Sigmoid colon (tissue), 7 donors: ENCODE measurements around the gene RXFP3. TPM values are rescaled to one million over a fixed set of nuclear protein-coding genes. Genes with fewer than 3 reads are reported as not detected.
"Not testable (repeated sequence)": the region's sequence is repeated elsewhere in the genome, so short reads cannot be mapped to it uniquely, and the experiment has no call there.

Experiments
- DNase-seq: peaks from one replicate; pipeline ENCODE4 v3.0.0-alpha.2; 2019
- H3K27ac ChIP-seq, 4 donors: fragments of 200-600 bp; sonication (generic); one replicate each; pipeline ENCODE4 v1.5.1; 2016 to 2019; ENCODE audit warnings: mild to moderate bottlenecking in 1 of 4
- H3K27me3 ChIP-seq, 3 donors: fragments of 200-600 bp; sonication (generic); one replicate each; pipeline ENCODE4 v1.5.1; 2019; ENCODE audit warnings: mild to moderate bottlenecking in 1 of 3
- H3K36me3 ChIP-seq, 4 donors: fragments of 200-600 bp; sonication (generic); one replicate each; pipeline ENCODE4 v1.5.1; 2016 to 2019
- H3K4me1 ChIP-seq, 4 donors: fragments of 200-600 bp; sonication (generic); one replicate each; pipeline ENCODE4 v1.5.1; 2017 to 2019
- H3K4me3 ChIP-seq, 4 donors: fragments of 200-600 bp; sonication (generic); one replicate each; pipeline ENCODE4 v1.5.1; 2017 to 2019; ENCODE audit warnings: mild to moderate bottlenecking in 2 of 4, moderate library complexity in 1 of 4
- H3K9me3 ChIP-seq, 4 donors: fragments of 200-600 bp in 3 of 4; sonication (generic) in 3 of 4; one replicate each; pipeline versions ENCODE4 v1.5.1 to v1.6.1; 2013 to 2019
- EP300 ChIP-seq, 4 donors: sonication (generic); formaldehyde crosslinking; IDR thresholded peaks; one replicate each; pipeline ENCODE4 v1.6.1; 2017; ENCODE audit warnings: antibody characterized with exemption in 4 of 4
- POLR2A ChIP-seq, 2 donors: fragments of 450-650 bp; IDR thresholded peaks; one replicate each; pipeline ENCODE4 v1.6.1; 2016; ENCODE audit warnings: antibody characterized with exemption in 2 of 2, mild to moderate bottlenecking in 2 of 2, moderate library complexity in 2 of 2
- POLR2AphosphoS5 ChIP-seq, 4 donors: sonication (generic); formaldehyde crosslinking; IDR thresholded peaks; one replicate each; pipeline ENCODE4 v1.6.1; 2017; ENCODE audit warnings: antibody characterized with exemption in 4 of 4
- WGBS, 2 donors: extraction: QIAGEN DNeasy Blood & Tissue Kit; methylation state at CpG; one replicate each; pipeline ENCODE4 v1.1.7; 2013; 5-methylcytosine and 5-hydroxymethylcytosine counted together
- intact Hi-C: fragments of 100-400 bp; cut with DNase I; formaldehyde crosslinking; loops from one replicate; pipeline ENCODE4 v1.15.1; 2023
- polyA plus RNA-seq, 3 donors: library from polyadenylated mRNA; stranded (reverse); fragments of 200-250 nt; gene quantifications; one replicate each; pipeline ENCODE4 v1.2.3, GENCODE V29; 2013
- total RNA-seq, 4 donors: library from RNA; depleted of rRNA; stranded (reverse); fragments of >200 nt; gene quantifications; one replicate each; pipeline ENCODE4 v1.1.0, GENCODE V29; 2016
- TF ChIP-seq, protein P1 (sequence below), 4 experiments: fragments of 450-650 bp in 3 of 4; fragments of 200-600 bp in 1 of 4; IDR thresholded peaks; one replicate each; pipeline ENCODE4 v1.5.1; 2016 to 2019; ENCODE audit warnings: antibody characterized with exemption in 4 of 4, mild to moderate bottlenecking in 3 of 4, moderate library complexity in 2 of 4
- donor health status: healthy with polysubstance abuse.
- donor health status: Bipolar disorder and iron deficiency.
- donor health status: healthy.

RXFP3 gene
- total and polyA plus RNA-seq, 7 donors = not detected

DNA sequence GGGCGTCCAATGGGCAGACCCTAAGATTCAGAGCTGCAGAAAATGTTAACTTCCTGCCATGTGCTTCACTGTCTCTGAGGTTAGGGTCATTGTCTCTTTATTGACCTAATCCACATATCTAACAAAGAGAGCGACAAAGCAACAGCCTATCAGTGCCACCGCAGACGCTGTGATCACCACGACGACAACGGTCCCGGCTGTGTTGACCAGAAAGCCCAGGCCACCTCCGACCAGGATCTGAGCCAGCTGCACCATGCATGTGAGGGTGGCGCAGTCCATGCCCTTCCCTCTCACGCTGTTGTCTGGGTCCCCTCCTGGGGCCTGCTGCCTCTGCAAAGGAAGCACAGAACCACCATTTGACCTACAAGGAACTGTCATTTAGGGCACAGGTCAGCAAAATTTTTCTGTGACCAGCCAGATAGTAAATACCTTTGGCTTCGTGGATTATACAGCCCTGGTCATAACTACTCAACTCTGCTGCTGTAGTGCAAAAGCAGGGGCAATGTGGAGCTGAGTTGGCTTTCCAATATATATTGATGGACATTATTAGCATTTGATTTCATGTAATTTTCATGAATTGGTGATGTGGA is 8.5 kb downstream of the RXFP3 start:
- Histone ChIP-seq H3K27ac (no peak overlapping the region), H3K4me3 (no peak overlapping the region), H3K9me3 (no peaks in the 10 kb centered on the region), H3K27me3 (peaks cover 0 to 11% (median 6%) of the 10 kb centered on the region in 3 donors), H3K36me3 (no peaks in the 10 kb centered on the region), H3K4me1 (no peaks in the 10 kb centered on the region)
- intact Hi-C loops = no loop called here
- WGBS, 2 donors = 80 to 81% methylated on average over 12 of the region's 12 CpGs
- TF ChIP-seq POLR2A (IDR thresholded peaks at IDR 0.05) (no peak), POLR2AphosphoS5 (IDR thresholded peaks at IDR 0.05) (no peak), EP300 (IDR thresholded peaks at IDR 0.05) (no peak)
- TF ChIP-seq, protein P1, sequence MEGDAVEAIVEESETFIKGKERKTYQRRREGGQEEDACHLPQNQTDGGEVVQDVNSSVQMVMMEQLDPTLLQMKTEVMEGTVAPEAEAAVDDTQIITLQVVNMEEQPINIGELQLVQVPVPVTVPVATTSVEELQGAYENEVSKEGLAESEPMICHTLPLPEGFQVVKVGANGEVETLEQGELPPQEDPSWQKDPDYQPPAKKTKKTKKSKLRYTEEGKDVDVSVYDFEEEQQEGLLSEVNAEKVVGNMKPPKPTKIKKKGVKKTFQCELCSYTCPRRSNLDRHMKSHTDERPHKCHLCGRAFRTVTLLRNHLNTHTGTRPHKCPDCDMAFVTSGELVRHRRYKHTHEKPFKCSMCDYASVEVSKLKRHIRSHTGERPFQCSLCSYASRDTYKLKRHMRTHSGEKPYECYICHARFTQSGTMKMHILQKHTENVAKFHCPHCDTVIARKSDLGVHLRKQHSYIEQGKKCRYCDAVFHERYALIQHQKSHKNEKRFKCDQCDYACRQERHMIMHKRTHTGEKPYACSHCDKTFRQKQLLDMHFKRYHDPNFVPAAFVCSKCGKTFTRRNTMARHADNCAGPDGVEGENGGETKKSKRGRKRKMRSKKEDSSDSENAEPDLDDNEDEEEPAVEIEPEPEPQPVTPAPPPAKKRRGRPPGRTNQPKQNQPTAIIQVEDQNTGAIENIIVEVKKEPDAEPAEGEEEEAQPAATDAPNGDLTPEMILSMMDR (IDR thresholded peaks at IDR 0.05) = no peak
- DNase-seq = no peak

DNA sequence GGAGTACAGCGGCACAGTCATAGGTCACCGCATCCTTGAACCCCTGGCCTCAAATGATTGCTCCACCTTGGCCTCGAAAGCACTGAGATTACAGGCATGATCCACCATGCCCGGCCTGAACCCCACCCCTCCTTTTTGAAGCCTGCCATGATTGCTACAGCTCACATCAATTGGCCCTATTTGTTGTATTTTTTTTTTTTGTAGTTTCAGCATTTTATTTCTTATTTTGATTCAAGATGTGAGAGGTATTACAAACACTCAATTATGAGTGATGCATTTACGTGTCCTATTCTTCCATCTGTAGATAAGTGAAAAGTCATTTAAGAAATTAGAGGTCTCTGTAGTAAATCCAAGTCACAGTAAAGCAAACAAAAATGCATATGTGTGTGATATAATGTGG is 16.0 kb downstream of the RXFP3 start:
- H3K27me3 ChIP-seq, H3K27ac ChIP-seq, intact Hi-C loops, H3K36me3 ChIP-seq, DNase-seq, H3K4me3 ChIP-seq, H3K9me3 ChIP-seq, H3K4me1 ChIP-seq: not testable (repeated sequence)
- 74 to 75% methylated on average over 5 of the region's 5 CpGs for WGBS, 2 donors

DNA sequence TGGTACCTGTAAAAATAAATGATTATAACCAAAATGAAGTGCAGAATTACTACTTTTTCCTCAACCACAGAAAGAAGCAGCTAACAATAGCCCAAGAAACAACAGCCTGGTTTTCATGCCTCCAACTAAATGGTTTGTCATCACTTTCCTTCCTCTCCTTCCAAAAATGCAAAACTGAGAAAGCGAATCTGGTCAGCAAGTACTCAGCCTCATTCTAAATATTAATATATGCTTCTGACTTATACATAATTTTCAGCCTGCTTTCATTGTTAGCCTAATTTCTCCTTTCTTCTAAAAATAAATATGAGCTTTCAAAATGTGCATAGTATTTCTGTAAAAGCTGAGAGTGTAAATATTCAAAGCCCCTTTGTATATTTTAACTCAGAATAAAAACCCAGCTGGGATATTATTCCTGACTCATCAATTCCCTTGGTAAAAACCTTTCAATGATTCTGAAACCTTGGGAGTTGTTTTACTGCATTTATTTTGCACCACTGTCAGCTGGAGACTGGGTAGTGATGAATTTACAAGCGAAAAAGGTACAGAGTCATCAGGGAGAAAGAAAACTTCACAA is 21.5 kb downstream of the RXFP3 start:
- intact Hi-C loops = no loop called here
- WGBS, 2 donors = 73 to 86% methylated on average over 2 of the region's 2 CpGs

DNA sequence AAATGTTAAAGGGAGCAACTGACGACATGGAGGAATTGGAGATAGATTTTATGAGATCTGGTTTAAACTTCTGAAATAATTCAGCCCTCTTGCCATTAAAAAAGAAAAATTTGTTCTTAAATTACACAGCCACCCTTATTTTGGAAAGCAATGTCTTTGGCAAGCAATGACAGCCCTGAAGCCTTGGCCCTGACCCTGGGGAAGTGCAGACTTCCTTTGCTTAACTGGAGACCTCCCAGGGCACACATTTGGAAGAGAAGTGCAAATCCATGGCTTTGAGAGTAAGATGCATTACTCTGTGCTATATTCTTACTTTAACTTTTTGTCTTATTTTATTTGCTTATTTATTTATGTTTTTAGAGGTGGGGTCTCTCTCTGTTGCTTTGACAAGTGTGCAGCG is 22.0 kb downstream of the RXFP3 start:
- Histone ChIP-seq H3K36me3 (no peaks in the 10 kb centered on the region), H3K4me1 (no peaks in the 10 kb centered on the region), H3K9me3 (peaks cover 0 to 4% (median 1%) of the 10 kb centered on the region in 4 donors), H3K4me3 (no peak overlapping the region), H3K27me3 (no peaks in the 10 kb centered on the region), H3K27ac (no peak overlapping the region)
- intact Hi-C loops = no loop called here
- no peak for DNase-seq
- TF ChIP-seq, protein P1 (IDR thresholded peaks at IDR 0.05) = no peak
- TF ChIP-seq POLR2AphosphoS5 (IDR thresholded peaks at IDR 0.05) = no peak
- TF ChIP-seq EP300 (IDR thresholded peaks at IDR 0.05) = no peak
- TF ChIP-seq POLR2A (IDR thresholded peaks at IDR 0.05) = no peak
- WGBS, 2 donors = 71 to 80% methylated on average over 2 of the region's 2 CpGs

More for the DNA sequence above, 21.5 kb downstream of the RXFP3 start:
- peaks cover 0 to 4% (median 1%) of the 10 kb centered on the region in 4 donors for H3K9me3 ChIP-seq
- TF ChIP-seq EP300 (IDR thresholded peaks at IDR 0.05) (no peak), POLR2A (IDR thresholded peaks at IDR 0.05) (no peak), POLR2AphosphoS5 (IDR thresholded peaks at IDR 0.05) (no peak)
- TF ChIP-seq, protein P1 (IDR thresholded peaks at IDR 0.05) = no peak
- no peaks in the 10 kb centered on the region for H3K4me1 ChIP-seq
- no peak overlapping the region for H3K4me3 ChIP-seq
- DNase-seq = no peak
- H3K36me3 ChIP-seq = no peaks in the 10 kb centered on the region
- no peaks in the 10 kb centered on the region for H3K27me3 ChIP-seq
- H3K27ac ChIP-seq = no peak overlapping the region

DNA sequence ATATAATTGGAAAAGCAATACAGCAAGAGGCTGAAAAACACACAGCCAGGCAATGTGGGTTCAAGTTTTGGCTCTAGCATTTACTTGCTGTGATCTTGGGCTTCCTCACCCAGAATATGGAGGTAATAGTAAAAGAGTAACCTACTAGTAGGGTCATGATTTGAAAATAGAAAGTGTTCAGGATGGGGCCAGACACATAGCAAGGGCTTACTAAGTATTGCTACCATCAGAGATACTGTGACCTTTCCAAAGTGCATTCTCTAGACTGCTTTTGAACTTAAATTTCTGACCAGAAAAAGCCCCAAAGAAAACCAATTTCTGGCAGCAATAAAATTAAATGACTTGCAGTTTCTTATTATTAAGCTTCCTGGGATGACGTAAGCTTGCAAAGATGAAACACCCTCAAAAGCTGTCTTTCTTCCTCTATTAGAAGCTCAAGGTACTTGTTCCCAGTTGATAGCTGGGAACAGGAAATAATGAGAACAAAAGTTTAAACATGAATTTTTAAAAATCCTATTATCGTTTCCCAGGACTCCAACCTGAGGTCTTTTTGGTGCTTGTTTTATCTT is 28.0 kb downstream of the RXFP3 start:
- no peak for DNase-seq
- intact Hi-C loops = no loop called here
- Histone ChIP-seq H3K27ac (no peak overlapping the region), H3K9me3 (no peaks in the 10 kb centered on the region), H3K4me3 (no peak overlapping the region), H3K4me1 (no peaks in the 10 kb centered on the region), H3K27me3 (no peaks in the 10 kb centered on the region), H3K36me3 (no peaks in the 10 kb centered on the region)
- 65 to 89% methylated on average over 2 of the region's 2 CpGs for WGBS, 2 donors
- TF ChIP-seq EP300 (IDR thresholded peaks at IDR 0.05) = no peak
- TF ChIP-seq, protein P1 (IDR thresholded peaks at IDR 0.05) = no peak
- TF ChIP-seq POLR2A (IDR thresholded peaks at IDR 0.05) = no peak
- no peak for TF ChIP-seq POLR2AphosphoS5 (IDR thresholded peaks at IDR 0.05)
